Osteoblast (primary cell): ENCODE data around the gene AIDA. TPM values are rescaled to one million over a fixed set of nuclear protein-coding genes. Genes with fewer than 3 reads are reported as not detected.

Experiments used
- DNase-seq: peaks from one replicate; pipeline ENCODE4 v3.0.0; 2011; ENCODE audit warnings: low spot score, mixed read lengths; ENCODE audit not compliant: insufficient read length; ENCODE audit errors: missing footprints
- H2AFZ ChIP-seq: 2 replicates; pipeline ENCODE4 v1.6.0; 2011; ENCODE audit warnings: mild to moderate bottlenecking, low read length
- H3K27ac ChIP-seq: 2 replicates; pipeline ENCODE4 v1.5.1; 2011; ENCODE audit warnings: mild to moderate bottlenecking, low read depth, low read length, moderate library complexity
- H3K27me3 ChIP-seq: 2 replicates; pipeline ENCODE4 v1.6.0; 2012; ENCODE audit warnings: mild to moderate bottlenecking, control low read depth, inconsistent platforms, low read length, moderate library complexity; ENCODE audit not compliant: insufficient read depth
- H3K36me3 ChIP-seq: 2 replicates; pipeline ENCODE4 v1.5.1; 2011; ENCODE audit warnings: mild to moderate bottlenecking, low read length, control low read depth, moderate library complexity; ENCODE audit not compliant: insufficient read depth
- H3K4me1 ChIP-seq: 2 replicates; pipeline ENCODE4 v1.5.1; 2011; ENCODE audit warnings: mild to moderate bottlenecking, low read length, control low read depth, moderate library complexity; ENCODE audit not compliant: insufficient read depth
- H3K4me2 ChIP-seq: 2 replicates; pipeline ENCODE4 v1.6.0; 2011; ENCODE audit warnings: mild to moderate bottlenecking, low read length; ENCODE audit not compliant: insufficient read depth
- H3K4me3 ChIP-seq: fragments of 200-600 bp; sonication (generic); 3 replicates; pipeline ENCODE4 v1.5.1; 2012; ENCODE audit warnings: mild to moderate bottlenecking, low read length, inconsistent platforms; ENCODE audit not compliant: insufficient read depth
- H3K79me2 ChIP-seq: 2 replicates; pipeline ENCODE4 v1.6.0; 2012; ENCODE audit warnings: mild to moderate bottlenecking, low read length, control low read depth, inconsistent platforms; ENCODE audit not compliant: insufficient read depth
- H3K9me3 ChIP-seq: 2 replicates; pipeline ENCODE4 v1.5.1; 2011; ENCODE audit warnings: low read depth, low read length, control low read depth
- H4K20me1 ChIP-seq: 2 replicates; pipeline ENCODE4 v1.6.0; 2012; ENCODE audit warnings: mild to moderate bottlenecking, low read length, control low read depth; ENCODE audit not compliant: insufficient read depth
- total RNA-seq: library from RNA; depleted of rRNA; stranded (reverse); fragments of >200 nt; gene quantifications from 2 replicates; pipeline ENCODE4 v1.2.3, GENCODE V29; 2012
- TF ChIP-seq, protein P1 (sequence below): IDR thresholded peaks from 2 replicates; pipeline ENCODE4 v1.5.1; 2011; ENCODE audit warnings: mild to moderate bottlenecking, low read depth, low read length, moderate library complexity; ENCODE audit errors: extremely low read depth

The AIDA gene
- total RNA-seq, 1 donor = 45.6 TPM

DNA sequence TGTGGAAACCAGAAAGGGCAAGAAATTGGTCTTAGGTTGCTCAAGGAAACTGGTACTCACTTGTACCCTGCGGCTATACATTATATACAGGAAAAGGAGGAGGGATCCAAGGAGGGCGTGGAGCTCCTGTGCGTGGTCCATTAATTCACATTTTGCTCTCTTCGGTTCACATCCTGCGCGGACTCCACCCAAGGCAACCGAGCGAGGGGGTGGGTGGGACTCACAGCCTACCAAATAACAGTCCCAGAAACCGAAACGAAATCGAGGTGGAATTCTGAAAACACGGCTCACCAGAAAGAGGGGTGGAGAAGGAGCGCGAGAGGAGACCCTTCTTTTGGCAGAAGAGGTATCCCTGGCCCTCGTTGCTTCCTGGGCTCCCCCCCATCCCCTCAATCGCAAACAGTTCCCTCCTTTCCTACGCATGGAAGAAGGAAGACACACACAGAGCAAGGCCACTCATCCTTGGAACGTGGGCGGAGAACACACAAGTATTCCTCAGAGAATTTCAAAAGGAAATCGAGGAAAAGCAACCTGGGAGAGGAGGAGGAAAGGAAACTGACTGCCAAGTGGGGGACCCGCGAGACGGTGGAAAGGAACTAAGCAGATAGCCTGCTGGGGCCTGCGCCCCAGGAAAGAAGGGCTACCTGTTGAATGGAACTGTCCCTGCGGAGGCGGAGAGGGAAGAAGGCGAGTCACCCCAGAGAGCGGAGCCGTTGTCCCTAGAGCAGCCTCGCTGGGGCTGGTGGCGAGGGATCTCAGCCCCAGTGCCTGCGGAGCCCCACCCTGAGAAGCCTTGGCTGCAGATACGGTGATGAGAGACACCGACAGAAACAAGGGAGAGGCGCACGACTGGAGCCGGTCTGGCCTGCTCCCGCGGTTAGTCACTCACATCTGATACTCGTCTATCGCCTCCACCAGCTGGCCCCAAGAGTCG, 705 bp downstream of the AIDA start:
- Histone ChIP-seq H3K27me3 (no peaks in the 10 kb centered on the region), H3K4me1 (peaks cover 11% of the 10 kb centered on the region), H4K20me1 (peaks cover 3% of the 10 kb centered on the region), H3K27ac (peak overlapping the region; percentile 92), H3K36me3 (peaks cover 11% of the 10 kb centered on the region), H2AFZ (peak overlapping the region; percentile 96), H3K4me2 (peak overlapping the region; percentile 88), H3K79me2 (peaks cover 82% of the 10 kb centered on the region), H3K9me3 (no peaks in the 10 kb centered on the region), H3K4me3 (peak overlapping the region; percentile 84)
- TF ChIP-seq, protein P1, sequence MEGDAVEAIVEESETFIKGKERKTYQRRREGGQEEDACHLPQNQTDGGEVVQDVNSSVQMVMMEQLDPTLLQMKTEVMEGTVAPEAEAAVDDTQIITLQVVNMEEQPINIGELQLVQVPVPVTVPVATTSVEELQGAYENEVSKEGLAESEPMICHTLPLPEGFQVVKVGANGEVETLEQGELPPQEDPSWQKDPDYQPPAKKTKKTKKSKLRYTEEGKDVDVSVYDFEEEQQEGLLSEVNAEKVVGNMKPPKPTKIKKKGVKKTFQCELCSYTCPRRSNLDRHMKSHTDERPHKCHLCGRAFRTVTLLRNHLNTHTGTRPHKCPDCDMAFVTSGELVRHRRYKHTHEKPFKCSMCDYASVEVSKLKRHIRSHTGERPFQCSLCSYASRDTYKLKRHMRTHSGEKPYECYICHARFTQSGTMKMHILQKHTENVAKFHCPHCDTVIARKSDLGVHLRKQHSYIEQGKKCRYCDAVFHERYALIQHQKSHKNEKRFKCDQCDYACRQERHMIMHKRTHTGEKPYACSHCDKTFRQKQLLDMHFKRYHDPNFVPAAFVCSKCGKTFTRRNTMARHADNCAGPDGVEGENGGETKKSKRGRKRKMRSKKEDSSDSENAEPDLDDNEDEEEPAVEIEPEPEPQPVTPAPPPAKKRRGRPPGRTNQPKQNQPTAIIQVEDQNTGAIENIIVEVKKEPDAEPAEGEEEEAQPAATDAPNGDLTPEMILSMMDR = no peak
- DNase-seq = peak; percentile 87

- TF ChIP-seq, protein P1 = no peak
- peaks cover 89% of the 10 kb centered on the region for H3K79me2 ChIP-seq
Observed at GRCh38 chr1:222709700-222710153, 2.6 kb downstream of the AIDA start.

DNA sequence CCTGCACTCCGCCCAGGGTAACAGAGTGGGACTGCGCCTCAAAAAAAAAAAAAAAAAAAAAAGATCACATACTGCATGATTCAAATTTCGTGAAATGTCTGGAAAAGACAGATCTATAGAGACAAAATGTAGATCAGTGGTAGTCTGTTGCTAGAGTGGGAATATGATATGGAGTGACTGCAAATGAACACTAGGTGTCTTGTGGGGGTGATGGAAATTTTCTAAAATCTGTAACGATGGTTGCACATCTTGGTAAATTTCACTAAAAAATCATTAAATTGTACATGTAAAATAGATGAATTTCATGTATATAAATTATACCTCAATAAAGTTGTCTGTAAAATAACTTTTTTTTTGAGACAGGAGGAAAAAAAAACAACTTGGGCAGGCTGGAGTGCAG, 5.5 kb downstream of the AIDA start:
- Histone ChIP-seq H2AFZ (no peak overlapping the region), H4K20me1 (peaks cover 6% of the 10 kb centered on the region), H3K9me3 (no peaks in the 10 kb centered on the region), H3K4me2 (no peak overlapping the region), H3K79me2 (peaks cover 98% of the 10 kb centered on the region), H3K27ac (no peak overlapping the region), H3K27me3 (no peaks in the 10 kb centered on the region), H3K4me3 (no peak overlapping the region), H3K4me1 (peaks cover 11% of the 10 kb centered on the region), H3K36me3 (peaks cover 13% of the 10 kb centered on the region)
- no peak for DNase-seq
- TF ChIP-seq, protein P1 = peak; percentile 6

More at GRCh38 chr1:222709700-222710153, 2.6 kb downstream of the AIDA start:
- H3K27me3 ChIP-seq = no peaks in the 10 kb centered on the region
- peaks cover 11% of the 10 kb centered on the region for H3K4me1 ChIP-seq
- no peak overlapping the region for H2AFZ ChIP-seq
- H3K9me3 ChIP-seq = no peaks in the 10 kb centered on the region
- no peak overlapping the region for H3K4me3 ChIP-seq
- H3K36me3 ChIP-seq = peaks cover 4% of the 10 kb centered on the region
- H3K4me2 ChIP-seq = peak overlapping the region; percentile 88
- no peak overlapping the region for H3K27ac ChIP-seq
- H4K20me1 ChIP-seq = peaks cover 6% of the 10 kb centered on the region
- DNase-seq = no peak

- TF ChIP-seq, protein P1 = no peak
- Histone ChIP-seq H3K79me2 (peaks cover 84% of the 10 kb centered on the region), H3K36me3 (peaks cover 26% of the 10 kb centered on the region)
Observed at GRCh38 chr1:222704260-222704659, 8.0 kb downstream of the AIDA start.

More at GRCh38 chr1:222704260-222704659, 8.0 kb downstream of the AIDA start:
- no peak overlapping the region for H3K4me2 ChIP-seq
- H4K20me1 ChIP-seq = peaks cover 6% of the 10 kb centered on the region
- no peak overlapping the region for H2AFZ ChIP-seq
- no peaks in the 10 kb centered on the region for H3K4me1 ChIP-seq
- no peaks in the 10 kb centered on the region for H3K9me3 ChIP-seq
- no peaks in the 10 kb centered on the region for H3K27me3 ChIP-seq
- no peak for DNase-seq
- no peak overlapping the region for H3K27ac ChIP-seq
- H3K4me3 ChIP-seq = no peak overlapping the region
